Body of pancreas (tissue), 4 donors: Measurements from ENCODE around the gene TNS4. TPM values are rescaled to one million over a fixed set of nuclear protein-coding genes. Genes with fewer than 3 reads are reported as not detected.
A peak's percentile ranks its signal among the peaks of the same experiment; 100 is the strongest.

Source experiments
- ATAC-seq: fragments of 150-250 bp; one replicate; pipeline ENCODE4 v1.9.1; 2016
- DNase-seq, 4 donors: peaks; one replicate each; pipeline ENCODE4 v3.0.0-alpha.2; 2019
- H3K27ac ChIP-seq, 4 donors: fragments of 200-600 bp; sonication (generic); 1 replicate in 3 of 4; 2 replicates in 1 of 4; pipeline versions ENCODE4 v1.5.1 to v1.6.1; 2016 to 2019; ENCODE audit warnings: mild to moderate bottlenecking in 1 of 4, mixed read lengths in 1 of 4, moderate library complexity in 1 of 4
- H3K27me3 ChIP-seq, 2 donors: fragments of 200-600 bp; sonication (generic); one replicate each; pipeline ENCODE4 v1.6.0; 2016; ENCODE audit warnings: mild to moderate bottlenecking in 1 of 2
- H3K36me3 ChIP-seq, 2 donors: fragments of 200-600 bp; sonication (generic); replicated peaks in 1 of 2; 2 replicates each; pipeline ENCODE4 v1.5.1; 2016; ENCODE audit warnings: low read depth in 2 of 2; ENCODE audit not compliant: insufficient read depth in 1 of 2
- H3K4me1 ChIP-seq: fragments of 200-600 bp; sonication (generic); one replicate; pipeline ENCODE4 v1.6.0; 2016
- H3K4me3 ChIP-seq, 2 donors: fragments of 200-600 bp; sonication (generic); 1 replicate in 1 of 2; 2 replicates in 1 of 2; pipeline ENCODE4 v1.5.1; 2016 to 2019
- H3K9me3 ChIP-seq, 3 donors: fragments of 200-600 bp; sonication (generic); 1 replicate in 2 of 3; 2 replicates in 1 of 3; pipeline ENCODE4 v1.5.1; 2016
- CTCF ChIP-seq, 7 experiments: fragments of 450-650 bp in 4 of 7; fragments of 200-600 bp in 3 of 7; sonication (generic) in 3 of 7; IDR thresholded peaks; one replicate each; pipeline ENCODE4 v1.5.1; 2016 to 2019; ENCODE audit warnings: antibody characterized with exemption in 7 of 7
- POLR2A ChIP-seq, 3 donors: fragments of 450-650 bp; IDR thresholded peaks; one replicate each; pipeline ENCODE4 v1.6.1; 2016; ENCODE audit warnings: antibody characterized with exemption in 3 of 3, mild to moderate bottlenecking in 2 of 3
- WGBS, 2 donors: methylation state at CpG; one replicate each; pipeline ENCODE4 v1.1.5; 2017; 5-methylcytosine and 5-hydroxymethylcytosine counted together
- intact Hi-C: fragments of 100-400 bp; cut with DNase I; formaldehyde crosslinking; loops from one replicate; pipeline ENCODE4 v1.15.1; 2023
- total RNA-seq, 2 donors: library from RNA; depleted of rRNA; stranded (reverse); fragments of >200 nt; gene quantifications; one replicate each; pipeline ENCODE4 v1.1.0, GENCODE V29; 2016

Gene TNS4
- total RNA-seq, 2 donors from 2014 or later = not detected

GRCh38 chr17:40462343-40463121, 38.9 kb downstream of the TNS4 start:
- DNase-seq = no peak
- no peak overlapping the region for H3K27ac ChIP-seq
- H3K36me3 ChIP-seq = no peaks in the 10 kb centered on the region
- intact Hi-C loops = no loop called here
- peak; percentile 8 for ATAC-seq
- no peaks in the 10 kb centered on the region for H3K27me3 ChIP-seq
- H3K4me1 ChIP-seq = peaks cover 11% of the 10 kb centered on the region
- 69 to 75% methylated on average over 2 to 9 of the region's 9 CpGs for WGBS, 2 donors
- no peak overlapping the region for H3K4me3 ChIP-seq
- TF ChIP-seq CTCF (IDR thresholded peaks at IDR 0.05) (no peak), POLR2A (IDR thresholded peaks at IDR 0.05) (no peak)
- no peaks in the 10 kb centered on the region for H3K9me3 ChIP-seq

GRCh38 chr17:40461732-40462342, 39.6 kb downstream of the TNS4 start:
- Histone ChIP-seq H3K4me1 (peaks cover 18% of the 10 kb centered on the region), H3K9me3 (no peaks in the 10 kb centered on the region), H3K4me3 (no peak overlapping the region), H3K36me3 (no peaks in the 10 kb centered on the region), H3K27me3 (no peaks in the 10 kb centered on the region), H3K27ac (no peak overlapping the region)
- WGBS, 2 donors = 62 to 75% methylated on average over 9 to 12 of the region's 12 CpGs
- intact Hi-C loops = no loop called here
- TF ChIP-seq CTCF (IDR thresholded peaks at IDR 0.05) (no peak), POLR2A (IDR thresholded peaks at IDR 0.05) (no peak)
- ATAC-seq (no peak), DNase-seq (no peak)

GRCh38 chr17:40460968-40461731, 40.3 kb downstream of the TNS4 start:
- Histone ChIP-seq H3K27ac (no peak overlapping the region), H3K4me1 (peaks cover 22% of the 10 kb centered on the region), H3K27me3 (no peaks in the 10 kb centered on the region), H3K36me3 (no peaks in the 10 kb centered on the region), H3K9me3 (no peaks in the 10 kb centered on the region), H3K4me3 (no peak overlapping the region)
- WGBS, 2 donors = 75% methylated on average over 5 to 9 of the region's 9 CpGs
- ATAC-seq (no peak), DNase-seq (no peak)
- intact Hi-C loops = no loop called here
- TF ChIP-seq CTCF (IDR thresholded peaks at IDR 0.05) (no peak), POLR2A (IDR thresholded peaks at IDR 0.05) (no peak)

GRCh38 chr17:40460604-40460967, 40.8 kb downstream of the TNS4 start:
- Histone ChIP-seq H3K27me3 (no peaks in the 10 kb centered on the region), H3K9me3 (no peaks in the 10 kb centered on the region), H3K4me3 (no peak overlapping the region), H3K4me1 (peaks cover 22% of the 10 kb centered on the region), H3K36me3 (no peaks in the 10 kb centered on the region), H3K27ac (no peak overlapping the region)
- 74 to 76% methylated on average over 3 of the region's 3 CpGs for WGBS, 2 donors
- DNase-seq (no peak), ATAC-seq (no peak)
- intact Hi-C loops = no loop called here
- TF ChIP-seq CTCF (IDR thresholded peaks at IDR 0.05) = no peak
- no peak for TF ChIP-seq POLR2A (IDR thresholded peaks at IDR 0.05)
